ENCODE measurements around the gene LRP3. TPM values are rescaled to one million over a fixed set of nuclear protein-coding genes. Genes with fewer than 3 reads are reported as not detected.

LRP3 gene
- total and polyA plus RNA-seq, 2 experiments from 2014 or later = 3.5 to 62.7 TPM

GRCh38 chr19:33201886-33202545 is 7.9 kb downstream of the LRP3 start:
- Histone ChIP-seq H3K9me2 (ENCODE audit: insufficient read depth) (no peaks in the 10 kb centered on the region), H4K20me1 (replicated peaks; ENCODE audit: insufficient read depth) (peaks cover 4% of the 10 kb centered on the region; the same call in 1 of the 2 replicates), H3F3A (replicated peaks; ENCODE audit: low read depth) (no peaks in the 10 kb centered on the region), H2AFZ (no peak overlapping the region), H3K36me3 (ENCODE audit: insufficient read depth) (no peaks in the 10 kb centered on the region), H3K79me2 (replicated peaks; ENCODE audit: insufficient read depth) (no peaks in the 10 kb centered on the region), H3K4me1 (ENCODE audit: insufficient read depth) (no peaks in the 10 kb centered on the region), H3K27ac (ENCODE audit: low read depth) (no peak overlapping the region), H3K4me3 (no peak overlapping the region), H3K27me3 (ENCODE audit: insufficient read depth) (no peaks in the 10 kb centered on the region), H3K4me2 (no peak overlapping the region)
- no peaks in the 10 kb centered on the region for H3K4me1 Mint-ChIP-seq
- H3K4me3 Mint-ChIP-seq = no peak overlapping the region
- peaks cover 5% of the 10 kb centered on the region for H3K27me3 Mint-ChIP-seq (ENCODE audit: insufficient read depth, low read depth, poor library complexity)
- DNase-seq (ENCODE audit: low spot score) (no peak), ATAC-seq (no peak)
- TF ChIP-seq CREB1 (CRISPR knock-in tag; IDR thresholded peaks at IDR 0.05; ENCODE audit: low read depth) (no peak), POLR2AphosphoS5 (IDR thresholded peaks at IDR 0.05; ENCODE audit: low read depth) (no peak), STAT1 (IDR thresholded peaks at IDR 0.05; ENCODE audit: unreplicated experiment) (no peak), ZNF331 (CRISPR knock-in tag; IDR thresholded peaks at IDR 0.05; ENCODE audit: low read depth) (no peak), EZH2phosphoT487 (IDR thresholded peaks at IDR 0.05; ENCODE audit: unreplicated experiment) (no peak), REST (IDR thresholded peaks at IDR 0.05; ENCODE audit: unreplicated experiment) (no peak), NANOG (IDR thresholded peaks at IDR 0.05; ENCODE audit: borderline replicate concordance) (no peak), JUNB (IDR thresholded peaks at IDR 0.05; ENCODE audit: unreplicated experiment) (no peak), EZH2 (IDR thresholded peaks at IDR 0.05; ENCODE audit: low read depth, unreplicated experiment) (no peak), ETS1 (IDR thresholded peaks at IDR 0.05) (no peak), ZNF462 (CRISPR knock-in tag; IDR thresholded peaks at IDR 0.05) (no peak), ZNF114 (CRISPR knock-in tag; IDR thresholded peaks at IDR 0.05) (no peak)
- TF ChIP-seq, protein P1, sequence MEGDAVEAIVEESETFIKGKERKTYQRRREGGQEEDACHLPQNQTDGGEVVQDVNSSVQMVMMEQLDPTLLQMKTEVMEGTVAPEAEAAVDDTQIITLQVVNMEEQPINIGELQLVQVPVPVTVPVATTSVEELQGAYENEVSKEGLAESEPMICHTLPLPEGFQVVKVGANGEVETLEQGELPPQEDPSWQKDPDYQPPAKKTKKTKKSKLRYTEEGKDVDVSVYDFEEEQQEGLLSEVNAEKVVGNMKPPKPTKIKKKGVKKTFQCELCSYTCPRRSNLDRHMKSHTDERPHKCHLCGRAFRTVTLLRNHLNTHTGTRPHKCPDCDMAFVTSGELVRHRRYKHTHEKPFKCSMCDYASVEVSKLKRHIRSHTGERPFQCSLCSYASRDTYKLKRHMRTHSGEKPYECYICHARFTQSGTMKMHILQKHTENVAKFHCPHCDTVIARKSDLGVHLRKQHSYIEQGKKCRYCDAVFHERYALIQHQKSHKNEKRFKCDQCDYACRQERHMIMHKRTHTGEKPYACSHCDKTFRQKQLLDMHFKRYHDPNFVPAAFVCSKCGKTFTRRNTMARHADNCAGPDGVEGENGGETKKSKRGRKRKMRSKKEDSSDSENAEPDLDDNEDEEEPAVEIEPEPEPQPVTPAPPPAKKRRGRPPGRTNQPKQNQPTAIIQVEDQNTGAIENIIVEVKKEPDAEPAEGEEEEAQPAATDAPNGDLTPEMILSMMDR (conservative IDR thresholded peaks at IDR 0.05; ENCODE audit: low read depth in 2 of 2) = no peak
- H3K27ac Mint-ChIP-seq = no peak overlapping the region
- H3K36me3 Mint-ChIP-seq (ENCODE audit: low read depth) = peaks cover 7% of the 10 kb centered on the region
- H3K9me3 Mint-ChIP-seq = no peaks in the 10 kb centered on the region
